Transverse colon (tissue), 4 donors: ENCODE results near the gene FFAR3. TPM values are rescaled to one million over a fixed set of nuclear protein-coding genes. Genes with fewer than 3 reads are reported as not detected.
A peak's percentile ranks its signal among the peaks of the same experiment; 100 is the strongest.

ENCODE experiments used
- DNase-seq: peaks from one replicate; pipeline ENCODE4 v3.0.0-alpha.2; 2019
- H3K27ac ChIP-seq, 4 donors: fragments of 200-600 bp; sonication (generic); 2 replicates each; pipeline ENCODE4 v1.5.1; 2016 to 2018; ENCODE audit warnings: inconsistent platforms in 4 of 4
- H3K27me3 ChIP-seq: fragments of 200-600 bp; sonication (generic); 2 replicates; pipeline ENCODE4 v1.5.1; 2017; ENCODE audit warnings: inconsistent platforms
- H3K36me3 ChIP-seq, 4 donors: fragments of 200-600 bp; sonication (generic); 2 replicates each; pipeline ENCODE4 v1.5.1; 2017 to 2019; ENCODE audit warnings: inconsistent platforms in 4 of 4
- H3K4me1 ChIP-seq, 4 donors: fragments of 200-600 bp; sonication (generic); 2 replicates each; pipeline ENCODE4 v1.5.1; 2017 to 2020; ENCODE audit warnings: inconsistent platforms in 4 of 4
- H3K4me3 ChIP-seq, 4 donors: fragments of 200-600 bp; sonication (generic); 1 replicate in 1 of 4; 2 replicates in 3 of 4; pipeline versions ENCODE4 v1.5.1 to v1.6.1; 2017 to 2019; ENCODE audit warnings: inconsistent platforms in 4 of 4
- H3K9me3 ChIP-seq, 2 donors: fragments of 200-600 bp; sonication (generic); 2 replicates each; pipeline ENCODE4 v1.5.1; 2017 to 2019; ENCODE audit warnings: inconsistent platforms in 2 of 2
- CTCF ChIP-seq, 5 experiments: fragments of 200-600 bp in 3 of 5; fragments of 450-650 bp in 2 of 5; sonication (generic) in 3 of 5; IDR thresholded peaks; 1 replicate in 2 of 5; 2 replicates in 3 of 5; pipeline ENCODE4 v1.5.1; 2016 to 2017; ENCODE audit warnings: antibody characterized with exemption in 5 of 5, inconsistent platforms in 3 of 5, mild to moderate bottlenecking in 2 of 5, moderate library complexity in 1 of 5
- EP300 ChIP-seq: sonication (generic); formaldehyde crosslinking; IDR thresholded peaks from one replicate; pipeline ENCODE4 v1.6.1; 2017; ENCODE audit warnings: antibody characterized with exemption, low read depth
- POLR2A ChIP-seq: fragments of 450-650 bp; IDR thresholded peaks from one replicate; pipeline ENCODE4 v1.6.1; 2016; ENCODE audit warnings: antibody characterized with exemption, mild to moderate bottlenecking, moderate library complexity
- POLR2AphosphoS5 ChIP-seq, 3 donors: sonication (generic); formaldehyde crosslinking; IDR thresholded peaks; one replicate each; pipeline ENCODE4 v1.6.1; 2016; ENCODE audit warnings: antibody characterized with exemption in 3 of 3
- WGBS, 2 donors: methylation state at CpG; one replicate each; pipeline ENCODE4 v1.1.5; 2018; ENCODE audit warnings: low coverage in 1 of 2; 5-methylcytosine and 5-hydroxymethylcytosine counted together
- in situ Hi-C, 4 donors: fragments of 200-750 bp; cut with MboI; loops; one replicate each; pipeline versions ENCODE4 v1.15.0 to v1.15.1; 2017; ENCODE audit warnings: low sequenced_read_pairs in 3 of 4, low pct_ligation_motif_present in 1 of 4, low pct_unique_long_range_greater_than_20kb in 1 of 4
- intact Hi-C: fragments of 100-400 bp; cut with DNase I; formaldehyde crosslinking; loops from one replicate; pipeline ENCODE4 v1.15.1; 2023; ENCODE audit warnings: low total_unique reads
- total RNA-seq, 4 donors: library from RNA; depleted of rRNA; stranded (reverse); fragments of >200 nt; gene quantifications; one replicate each; pipeline ENCODE4 v1.1.0, GENCODE V29; 2016

FFAR3 gene
- total RNA-seq, 4 donors from 2014 or later: 0.27 TPM; not detected in 3

- 65% methylated on average over 16 of the region's 16 CpGs; no CpG with 5 or more reads in 1 of the 2 donors for WGBS, 2 donors
- intact Hi-C loops (no loop called here), in situ Hi-C loops (no loop called here)
- Histone ChIP-seq H3K4me1 (no peaks in the 10 kb centered on the region), H3K9me3 (peaks cover 0 to 3% of the 10 kb centered on the region in 2 donors), H3K36me3 (no peaks in the 10 kb centered on the region), H3K27me3 (no peaks in the 10 kb centered on the region), H3K27ac (no peak overlapping the region), H3K4me3 (no peak overlapping the region)
- DNase-seq: peak; percentile 16
- TF ChIP-seq CTCF (IDR thresholded peaks at IDR 0.05) (no peak), EP300 (no peak), POLR2AphosphoS5 (IDR thresholded peaks at IDR 0.05) (no peak), POLR2A (no peak)
Observed at GRCh38 chr19:35318679-35319448, 39.4 kb upstream of the FFAR3 start.

GRCh38 chr19:35320065-35320713, 38.1 kb upstream of the FFAR3 start:
- H3K27ac ChIP-seq: no peak overlapping the region
- no peaks in the 10 kb centered on the region for H3K4me1 ChIP-seq
- WGBS, 2 donors: 66 to 70% methylated on average over 5 to 12 of the region's 12 CpGs
- H3K4me3 ChIP-seq: no peak overlapping the region
- H3K9me3 ChIP-seq: peaks cover 0 to 3% of the 10 kb centered on the region in 2 donors
- H3K36me3 ChIP-seq: no peaks in the 10 kb centered on the region
- in situ Hi-C loops: no loop called here
- no peak for DNase-seq
- TF ChIP-seq POLR2A (no peak), CTCF (IDR thresholded peaks at IDR 0.05) (no peak), POLR2AphosphoS5 (IDR thresholded peaks at IDR 0.05) (no peak), EP300 (no peak)
- H3K27me3 ChIP-seq: no peaks in the 10 kb centered on the region
- intact Hi-C loops: no loop called here

- no peak overlapping the region for H3K4me3 ChIP-seq
- 84 to 93% methylated on average over 2 of the region's 2 CpGs for WGBS, 2 donors
- peaks cover 0 to 3% of the 10 kb centered on the region in 2 donors for H3K9me3 ChIP-seq
- H3K27me3 ChIP-seq: no peaks in the 10 kb centered on the region
- DNase-seq: no peak
- H3K4me1 ChIP-seq: no peaks in the 10 kb centered on the region
- intact Hi-C loops: no loop called here
- no peak for TF ChIP-seq POLR2AphosphoS5 (IDR thresholded peaks at IDR 0.05)
- no peak for TF ChIP-seq POLR2A
- no peak for TF ChIP-seq CTCF (IDR thresholded peaks at IDR 0.05)
- TF ChIP-seq EP300: no peak
- H3K27ac ChIP-seq: no peak overlapping the region
- in situ Hi-C loops: no loop called here
- no peaks in the 10 kb centered on the region for H3K36me3 ChIP-seq
Observed at GRCh38 chr19:35321291-35321690, 37.0 kb upstream of the FFAR3 start.

GRCh38 chr19:35322014-35322413, 36.2 kb upstream of the FFAR3 start:
- in situ Hi-C loops (no loop called here), intact Hi-C loops (no loop called here)
- H3K36me3 ChIP-seq: no peaks in the 10 kb centered on the region
- H3K4me1 ChIP-seq: no peaks in the 10 kb centered on the region
- TF ChIP-seq CTCF (IDR thresholded peaks at IDR 0.05): no peak
- H3K27ac ChIP-seq: no peak overlapping the region
- no peak for DNase-seq
- H3K9me3 ChIP-seq: peaks cover 0 to 3% of the 10 kb centered on the region in 2 donors
- no peak overlapping the region for H3K4me3 ChIP-seq
- H3K27me3 ChIP-seq: no peaks in the 10 kb centered on the region
- WGBS, 2 donors: 91 to 93% methylated on average over 8 to 9 of the region's 9 CpGs
